GM23338 (cell line): ENCODE measurements around the gene TK1. TPM values are rescaled to one million over a fixed set of nuclear protein-coding genes. Genes with fewer than 3 reads are reported as not detected.
A peak's percentile ranks its signal among the peaks of the same experiment; 100 is the strongest.

Experiments
- ATAC-seq: fragments of 200-7000 bp; cut with Tn5 transposase; 3 replicates; pipeline ENCODE4 v1.9.1; 2020
- DNase-seq: peaks from one replicate; pipeline ENCODE4 v3.0.0-alpha.2; 2015; ENCODE audit warnings: low spot score
- H2AFZ ChIP-seq: fragments of 200-600 bp; sonication (generic); 2 replicates; pipeline ENCODE4 v1.8.0; 2016; ENCODE audit warnings: antibody characterized with exemption, mild to moderate bottlenecking, moderate library complexity
- H3F3A ChIP-seq: fragments of 200-600 bp; sonication (generic); replicated peaks from 2 replicates; pipeline ENCODE4 v1.8.0; 2017; ENCODE audit warnings: antibody characterized with exemption, mixed run types, low read depth
- H3K27ac ChIP-seq: fragments of 200-600 bp; sonication (generic); 2 replicates; pipeline ENCODE4 v1.6.1; 2016; ENCODE audit warnings: low read depth
- H3K27me3 ChIP-seq: fragments of 200-600 bp; sonication (generic); 2 replicates; pipeline ENCODE4 v1.8.0; 2016; ENCODE audit warnings: mild to moderate bottlenecking, mixed run types, moderate library complexity; ENCODE audit not compliant: insufficient read depth
- H3K36me3 ChIP-seq: fragments of 200-600 bp; sonication (generic); 2 replicates; pipeline ENCODE4 v1.8.0; 2016; ENCODE audit warnings: mild to moderate bottlenecking; ENCODE audit not compliant: insufficient read depth
- H3K4me1 ChIP-seq: fragments of 200-600 bp; sonication (generic); 2 replicates; pipeline ENCODE4 v1.8.0; 2016; ENCODE audit warnings: mild to moderate bottlenecking, moderate library complexity; ENCODE audit not compliant: insufficient read depth
- H3K4me2 ChIP-seq: fragments of 200-600 bp; sonication (generic); 2 replicates; pipeline ENCODE4 v1.7.1; 2017; ENCODE audit warnings: mixed run types
- H3K4me3 ChIP-seq: fragments of 200-600 bp; sonication (generic); 2 replicates; pipeline ENCODE4 v1.6.1; 2016; ENCODE audit warnings: mixed run types
- H3K79me2 ChIP-seq: fragments of 200-600 bp; sonication (generic); replicated peaks from 2 replicates; pipeline ENCODE4 v1.8.0; 2017; ENCODE audit warnings: mild to moderate bottlenecking; ENCODE audit not compliant: insufficient read depth
- H3K9me2 ChIP-seq: fragments of 200-600 bp; sonication (generic); 2 replicates; pipeline ENCODE4 v1.8.0; 2017; ENCODE audit not compliant: insufficient read depth
- H4K20me1 ChIP-seq: fragments of 200-600 bp; sonication (generic); replicated peaks from 2 replicates; pipeline ENCODE4 v1.8.0; 2017; ENCODE audit warnings: mild to moderate bottlenecking; ENCODE audit not compliant: insufficient read depth
- H3K27ac Mint-ChIP-seq: 2 replicates; pipeline ENCODE4 v1.8.0; 2020; ENCODE audit warnings: inconsistent platforms, mild to moderate bottlenecking, moderate library complexity, mixed read lengths
- H3K27me3 Mint-ChIP-seq: 3 replicates; pipeline ENCODE4 v1.8.0; 2022; ENCODE audit warnings: low read depth, mild to moderate bottlenecking, moderate library complexity, mixed read lengths, inconsistent platforms; ENCODE audit not compliant: insufficient read depth, poor library complexity
- H3K36me3 Mint-ChIP-seq: 3 replicates; pipeline ENCODE4 v1.8.0; 2021; ENCODE audit warnings: low read depth, mild to moderate bottlenecking, inconsistent platforms, moderate library complexity, mixed read lengths
- H3K4me1 Mint-ChIP-seq: 3 replicates; pipeline ENCODE4 v1.8.0; 2020; ENCODE audit warnings: mild to moderate bottlenecking, inconsistent platforms, mixed read lengths
- H3K4me3 Mint-ChIP-seq: 3 replicates; pipeline ENCODE4 v1.8.0; 2021; ENCODE audit warnings: moderate library complexity, mild to moderate bottlenecking, inconsistent platforms, mixed read lengths
- H3K9me3 Mint-ChIP-seq: 3 replicates; pipeline ENCODE4 v1.8.0; 2020; ENCODE audit warnings: moderate library complexity, mild to moderate bottlenecking, inconsistent platforms, mixed read lengths
- CREB1 ChIP-seq: fragments of 250-450 bp; sonication (Bioruptor Pico); IDR thresholded peaks from 2 replicates; pipeline ENCODE4 v1.5.0; 2020; ENCODE audit warnings: low read depth, mild to moderate bottlenecking, moderate library complexity
- EZH2 ChIP-seq: fragments of 200-600 bp; sonication (generic); IDR thresholded peaks from one replicate; pipeline ENCODE4 v1.8.0; 2017; ENCODE audit warnings: antibody characterized with exemption, mild to moderate bottlenecking, low read depth; ENCODE audit not compliant: unreplicated experiment
- EZH2phosphoT487 ChIP-seq: fragments of 200-600 bp; sonication (generic); IDR thresholded peaks from one replicate; pipeline ENCODE4 v1.8.1; 2018; ENCODE audit warnings: antibody characterized with exemption; ENCODE audit not compliant: unreplicated experiment
- JUNB ChIP-seq: IDR thresholded peaks from one replicate; pipeline ENCODE4 v1.6.1; 2016; ENCODE audit warnings: antibody characterized with exemption; ENCODE audit not compliant: unreplicated experiment
- NANOG ChIP-seq: IDR thresholded peaks from 2 replicates; pipeline ENCODE4 v1.6.1; 2016; ENCODE audit warnings: antibody characterized with exemption, borderline replicate concordance
- ZNF114 ChIP-seq: fragments of 250-450 bp; sonication (Bioruptor Pico); IDR thresholded peaks from 2 replicates; pipeline ENCODE4 v1.5.0; 2020; ENCODE audit warnings: mild to moderate bottlenecking, moderate library complexity
- ZNF331 ChIP-seq: fragments of 250-450 bp; sonication (Bioruptor Pico); IDR thresholded peaks from 2 replicates; pipeline ENCODE4 v1.5.0; 2020; ENCODE audit warnings: low read depth, mild to moderate bottlenecking, moderate library complexity
- ZNF462 ChIP-seq: fragments of 250-450 bp; sonication (Bioruptor Pico); IDR thresholded peaks from 2 replicates; pipeline ENCODE4 v1.5.0; 2020; ENCODE audit warnings: mild to moderate bottlenecking, moderate library complexity
- polyA plus RNA-seq: library from polyadenylated mRNA; unstranded; fragments of >200 nt; fragmentation: Nextera tagmentation; extraction: Ambion mirVana; gene quantifications from 2 replicates; pipeline ENCODE4 v1.2.1, GENCODE V29; 2016
- total RNA-seq: library from RNA; depleted of rRNA; stranded (reverse); fragments of >200 nt; shearing (Covaris generic); gene quantifications from 2 replicates; pipeline ENCODE4 v1.2.3, GENCODE V29; 2014
- TF ChIP-seq, protein P1 (sequence below): IDR thresholded peaks from one replicate; pipeline ENCODE4 v1.6.1; 2018; ENCODE audit warnings: antibody characterized with exemption; ENCODE audit not compliant: unreplicated experiment

TK1 gene
- total and polyA plus RNA-seq, 2 experiments from 2014 or later = 74.5 to 84.4 TPM

GRCh38 chr17:78219396-78220150, 32.7 kb upstream of the TK1 start (continued):
- TF ChIP-seq, protein P1, sequence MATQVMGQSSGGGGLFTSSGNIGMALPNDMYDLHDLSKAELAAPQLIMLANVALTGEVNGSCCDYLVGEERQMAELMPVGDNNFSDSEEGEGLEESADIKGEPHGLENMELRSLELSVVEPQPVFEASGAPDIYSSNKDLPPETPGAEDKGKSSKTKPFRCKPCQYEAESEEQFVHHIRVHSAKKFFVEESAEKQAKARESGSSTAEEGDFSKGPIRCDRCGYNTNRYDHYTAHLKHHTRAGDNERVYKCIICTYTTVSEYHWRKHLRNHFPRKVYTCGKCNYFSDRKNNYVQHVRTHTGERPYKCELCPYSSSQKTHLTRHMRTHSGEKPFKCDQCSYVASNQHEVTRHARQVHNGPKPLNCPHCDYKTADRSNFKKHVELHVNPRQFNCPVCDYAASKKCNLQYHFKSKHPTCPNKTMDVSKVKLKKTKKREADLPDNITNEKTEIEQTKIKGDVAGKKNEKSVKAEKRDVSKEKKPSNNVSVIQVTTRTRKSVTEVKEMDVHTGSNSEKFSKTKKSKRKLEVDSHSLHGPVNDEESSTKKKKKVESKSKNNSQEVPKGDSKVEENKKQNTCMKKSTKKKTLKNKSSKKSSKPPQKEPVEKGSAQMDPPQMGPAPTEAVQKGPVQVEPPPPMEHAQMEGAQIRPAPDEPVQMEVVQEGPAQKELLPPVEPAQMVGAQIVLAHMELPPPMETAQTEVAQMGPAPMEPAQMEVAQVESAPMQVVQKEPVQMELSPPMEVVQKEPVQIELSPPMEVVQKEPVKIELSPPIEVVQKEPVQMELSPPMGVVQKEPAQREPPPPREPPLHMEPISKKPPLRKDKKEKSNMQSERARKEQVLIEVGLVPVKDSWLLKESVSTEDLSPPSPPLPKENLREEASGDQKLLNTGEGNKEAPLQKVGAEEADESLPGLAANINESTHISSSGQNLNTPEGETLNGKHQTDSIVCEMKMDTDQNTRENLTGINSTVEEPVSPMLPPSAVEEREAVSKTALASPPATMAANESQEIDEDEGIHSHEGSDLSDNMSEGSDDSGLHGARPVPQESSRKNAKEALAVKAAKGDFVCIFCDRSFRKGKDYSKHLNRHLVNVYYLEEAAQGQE = no peak

DNA sequence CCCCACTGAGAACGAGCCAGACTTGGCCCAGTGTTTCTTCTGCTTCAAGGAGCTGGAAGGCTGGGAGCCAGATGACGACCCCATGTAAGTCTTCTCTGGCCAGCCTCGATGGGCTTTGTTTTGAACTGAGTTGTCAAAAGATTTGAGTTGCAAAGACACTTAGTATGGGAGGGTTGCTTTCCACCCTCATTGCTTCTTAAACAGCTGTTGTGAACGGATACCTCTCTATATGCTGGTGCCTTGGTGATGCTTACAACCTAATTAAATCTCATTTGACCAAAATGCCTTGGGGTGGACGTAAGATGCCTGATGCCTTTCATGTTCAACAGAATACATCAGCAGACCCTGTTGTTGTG, 27.8 kb upstream of the TK1 start:
- Histone ChIP-seq H3K9me2 (no peaks in the 10 kb centered on the region), H3F3A (peaks cover 10% of the 10 kb centered on the region; the same call in 1 of the 2 replicates), H3K36me3 (peaks cover 27% of the 10 kb centered on the region), H3K79me2 (peaks cover 36% of the 10 kb centered on the region), H3K4me3 (peak overlapping the region; percentile 97), H4K20me1 (no peaks in the 10 kb centered on the region; the same call in 1 of the 2 replicates), H3K27me3 (no peaks in the 10 kb centered on the region), H3K4me1 (peaks cover 13% of the 10 kb centered on the region), H3K27ac (no peak overlapping the region), H2AFZ (no peak overlapping the region), H3K4me2 (peak overlapping the region; percentile 97)
- peak overlapping the region; percentile 99 for H3K4me3 Mint-ChIP-seq
- peak overlapping the region; percentile 95 for H3K27ac Mint-ChIP-seq
- no peaks in the 10 kb centered on the region; the same call in 2 of the 3 replicates for H3K9me3 Mint-ChIP-seq
- DNase-seq = no peak
- H3K27me3 Mint-ChIP-seq = peaks cover 16% of the 10 kb centered on the region
- H3K4me1 Mint-ChIP-seq = peaks cover 15% of the 10 kb centered on the region
- H3K36me3 Mint-ChIP-seq = peaks cover 44% of the 10 kb centered on the region
- no peak for ATAC-seq
- TF ChIP-seq EZH2 (no peak), CREB1 (CRISPR knock-in tag) (no peak), JUNB (no peak), NANOG (no peak), ZNF114 (no peak), ZNF462 (CRISPR knock-in tag) (no peak), ZNF331 (no peak), EZH2phosphoT487 (no peak)
- TF ChIP-seq, protein P1 = no peak
